GM21619 (cell line): ENCODE measurements around the gene F5.
"Not testable (repeated sequence)": the region's sequence is repeated elsewhere in the genome, so short reads cannot be mapped to it uniquely, and the experiment has no call there.

ENCODE experiments used
- ATAC-seq: cut with Tn5 transposase; IDR thresholded peaks from one replicate; pipeline ENCODE4 v1.9.1; 2021; ENCODE audit not compliant: unreplicated experiment

F5 gene

DNA sequence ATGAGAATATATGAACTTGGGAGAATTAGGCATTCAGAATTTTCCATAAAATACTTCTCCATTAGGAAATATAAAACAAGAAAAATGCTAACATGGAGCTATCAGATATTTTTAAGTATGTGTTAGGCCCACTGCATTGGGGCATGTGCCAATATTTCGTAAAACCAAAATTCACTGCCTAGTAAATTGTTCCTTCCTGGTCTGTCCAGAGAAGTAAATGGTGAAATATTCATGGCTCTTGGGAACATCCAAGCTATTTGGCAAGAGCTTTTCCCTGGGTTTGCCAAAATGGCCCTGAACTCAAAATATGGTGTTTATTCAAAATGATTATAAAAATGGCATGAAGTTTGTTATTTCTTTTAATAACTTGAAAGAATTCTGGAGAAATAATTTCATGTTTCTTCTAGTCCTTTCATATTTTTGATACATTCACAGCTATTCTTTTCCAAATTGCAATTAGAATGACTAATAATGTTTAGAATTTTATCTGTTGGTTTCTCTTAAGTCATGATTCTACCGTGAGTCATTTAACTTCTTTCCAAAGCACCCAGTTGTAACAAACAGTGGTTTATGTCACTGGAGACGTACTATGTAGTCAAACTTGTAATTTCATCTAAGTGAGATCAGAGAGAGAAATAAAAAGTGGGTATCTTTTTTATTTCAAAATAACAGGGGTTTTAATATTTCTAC, 74.8 kb downstream of the F5 start:
- no peak for ATAC-seq

DNA sequence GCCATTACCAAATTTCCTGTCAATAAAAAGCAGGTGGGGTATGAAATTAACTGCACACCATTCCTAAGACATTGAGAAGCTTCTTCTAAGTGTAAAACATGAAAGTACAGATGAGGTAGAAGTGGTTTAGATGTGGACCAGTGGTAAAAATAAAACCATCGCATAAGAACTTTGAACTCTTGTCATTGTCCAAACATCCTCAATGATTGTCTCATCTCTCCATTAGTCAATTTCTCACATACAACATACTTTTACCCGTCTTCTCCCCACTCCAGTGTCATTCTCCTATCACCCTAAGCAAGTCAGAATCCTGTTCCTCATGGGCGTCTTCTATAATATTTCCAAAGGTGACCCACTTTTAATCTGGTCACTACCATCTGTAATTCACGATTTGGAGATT, 76.2 kb downstream of the F5 start:
- no peak for ATAC-seq

DNA sequence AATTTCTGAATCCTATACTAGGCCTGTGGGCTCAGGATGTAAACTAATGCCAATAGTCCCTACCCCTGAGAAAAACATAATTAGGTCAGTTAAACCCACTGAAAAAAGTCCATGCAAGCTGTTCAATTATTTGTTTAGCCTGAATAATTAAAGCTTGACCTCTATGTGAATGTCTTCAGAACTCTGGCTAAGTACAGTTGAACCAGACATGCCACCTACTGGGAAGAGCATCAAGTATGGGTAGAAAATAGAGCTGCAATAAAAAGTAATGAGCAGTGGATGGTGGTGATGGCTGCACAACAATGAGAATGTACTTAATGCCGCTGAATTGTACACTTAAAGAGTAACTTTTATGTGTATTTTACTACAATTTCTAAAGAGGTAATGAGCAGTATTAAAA, 76.9 kb downstream of the F5 start:
- no peak for ATAC-seq

DNA sequence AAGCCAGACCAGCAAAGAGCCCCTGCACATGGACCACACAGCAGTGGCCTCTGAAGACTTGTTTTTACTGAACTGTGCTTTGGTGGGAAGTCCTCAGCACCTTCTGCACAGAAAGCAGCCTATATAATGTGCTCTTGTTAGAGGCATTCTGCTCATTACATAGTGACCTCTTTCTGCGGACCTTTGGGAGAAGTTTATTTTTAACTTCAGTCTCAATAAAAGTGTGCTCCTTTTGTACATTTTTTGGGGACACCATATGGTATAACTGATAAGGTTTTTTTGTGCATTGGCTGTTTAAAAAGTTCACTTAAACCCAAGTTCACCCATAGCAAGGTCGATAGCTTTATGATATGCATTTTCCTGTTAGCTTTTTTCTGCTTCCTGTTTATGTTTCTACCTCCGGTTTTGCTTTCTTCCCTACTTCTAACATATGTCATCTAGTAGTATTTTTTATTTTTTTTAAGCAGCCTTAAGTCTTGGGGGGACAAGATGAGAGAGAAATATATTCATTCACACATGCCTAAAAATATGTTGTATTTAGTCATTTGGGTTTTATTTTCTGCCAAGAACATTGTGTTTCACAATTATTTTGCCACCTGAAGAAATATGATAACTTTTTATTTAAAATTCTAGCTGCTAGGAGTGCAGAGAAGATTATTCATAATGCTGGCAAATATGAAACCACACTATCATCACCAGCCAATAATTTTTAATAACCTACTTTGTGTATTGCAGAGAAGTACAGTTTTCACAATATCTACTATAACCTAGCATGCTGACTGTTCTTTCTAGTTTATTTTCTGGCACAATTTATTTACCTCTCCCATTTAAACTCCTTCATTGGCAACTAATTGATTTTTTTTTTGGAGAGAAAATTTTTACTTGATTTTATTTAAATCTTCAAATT, 77.6 kb downstream of the F5 start:
- no peak for ATAC-seq

DNA sequence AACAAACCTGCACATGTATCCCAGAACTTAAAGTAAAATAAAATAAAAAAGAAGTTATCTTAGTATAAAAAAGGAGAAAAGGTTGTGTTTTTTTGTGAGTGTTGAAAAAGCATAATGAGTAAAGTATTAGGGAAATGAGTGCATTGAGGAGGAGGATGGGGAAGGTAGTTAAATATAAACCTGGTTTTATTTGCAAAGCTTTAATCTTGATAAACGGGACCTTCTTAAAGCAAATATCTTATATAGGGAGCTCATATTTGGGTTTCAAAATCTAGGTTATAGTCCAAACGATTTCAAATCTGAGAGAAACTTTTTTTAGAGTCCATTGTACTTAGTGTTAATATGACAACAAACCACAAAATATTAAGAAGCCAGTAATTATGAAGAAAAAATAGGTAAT, 78.9 kb downstream of the F5 start:
- ATAC-seq, result no peak

DNA sequence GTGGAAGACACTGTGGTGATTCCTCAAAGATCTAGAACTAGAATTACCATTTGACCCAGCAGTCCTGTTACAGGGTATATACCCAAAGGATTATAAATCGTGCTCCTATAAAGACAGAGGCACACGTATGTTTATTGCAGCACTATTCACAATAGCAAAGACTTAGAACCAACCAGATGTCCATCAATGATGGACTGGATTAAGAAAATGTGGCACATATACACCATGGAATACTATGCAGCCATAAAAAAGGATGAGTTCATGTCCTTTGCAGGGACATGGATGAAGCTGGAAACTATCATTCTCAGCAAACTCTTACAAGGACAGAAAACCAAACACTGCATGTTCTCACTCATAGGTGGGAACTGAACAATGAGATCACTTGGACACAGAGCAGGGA, 82.7 kb downstream of the F5 start:
- not testable (repeated sequence) for ATAC-seq

DNA sequence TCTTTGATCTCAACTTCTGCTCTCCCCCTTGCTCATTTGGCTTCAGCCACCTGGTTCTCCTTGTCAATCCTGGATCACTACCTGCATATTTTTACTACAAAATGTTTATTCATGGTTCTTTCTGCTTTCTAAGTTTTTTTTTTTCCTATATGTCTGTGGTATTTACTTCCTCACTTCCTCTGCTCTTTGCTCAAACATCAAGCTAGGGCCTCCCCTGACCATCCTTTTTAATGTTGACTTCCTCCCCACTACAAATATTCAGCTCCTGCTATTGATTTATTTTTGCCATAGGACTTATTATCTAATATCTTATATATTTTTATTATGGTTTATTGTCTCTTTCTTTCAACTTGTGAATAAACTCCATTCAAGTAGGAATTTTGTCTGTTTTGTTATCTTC, 86.5 kb downstream of the F5 start:
- ATAC-seq, result no peak

DNA sequence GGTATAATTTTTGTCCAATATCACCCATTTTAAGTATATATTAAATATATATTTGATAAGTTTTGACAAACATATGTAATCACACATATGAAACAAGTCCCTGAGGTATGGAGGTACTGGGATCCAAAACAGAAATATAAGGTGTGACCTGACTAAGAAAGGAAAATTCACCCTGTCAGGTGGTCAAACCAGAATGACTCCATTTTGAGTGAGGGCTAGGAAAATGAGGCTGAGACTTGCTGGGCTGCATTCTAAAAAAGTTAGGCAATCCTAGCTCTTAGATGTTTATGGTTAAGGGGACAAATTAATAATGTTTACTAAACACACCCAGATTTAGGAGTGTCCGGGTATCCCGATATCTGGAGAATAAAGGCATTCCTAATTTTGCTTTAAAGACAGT, 89.0 kb downstream of the F5 start:
- ATAC-seq, result no peak

DNA sequence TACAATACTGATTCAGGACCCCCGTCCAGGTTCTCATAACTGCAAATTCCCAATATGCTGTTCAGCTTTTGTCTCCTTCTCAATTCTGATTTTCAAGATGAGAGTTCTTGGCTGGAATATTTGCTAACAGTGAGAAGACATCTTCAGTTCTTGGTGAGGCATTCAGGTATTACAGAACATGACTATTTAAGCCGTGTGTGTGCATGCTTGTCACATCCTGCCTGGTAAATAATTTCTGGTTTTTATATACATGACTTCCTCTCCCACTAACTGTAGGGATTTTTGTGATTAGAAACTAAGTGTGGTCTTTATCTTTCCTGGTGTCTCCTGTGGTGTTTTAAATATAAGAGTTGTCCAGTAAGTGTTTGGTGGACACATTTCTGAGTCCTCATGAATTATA, 90.4 kb downstream of the F5 start:
- ATAC-seq, result no peak

DNA sequence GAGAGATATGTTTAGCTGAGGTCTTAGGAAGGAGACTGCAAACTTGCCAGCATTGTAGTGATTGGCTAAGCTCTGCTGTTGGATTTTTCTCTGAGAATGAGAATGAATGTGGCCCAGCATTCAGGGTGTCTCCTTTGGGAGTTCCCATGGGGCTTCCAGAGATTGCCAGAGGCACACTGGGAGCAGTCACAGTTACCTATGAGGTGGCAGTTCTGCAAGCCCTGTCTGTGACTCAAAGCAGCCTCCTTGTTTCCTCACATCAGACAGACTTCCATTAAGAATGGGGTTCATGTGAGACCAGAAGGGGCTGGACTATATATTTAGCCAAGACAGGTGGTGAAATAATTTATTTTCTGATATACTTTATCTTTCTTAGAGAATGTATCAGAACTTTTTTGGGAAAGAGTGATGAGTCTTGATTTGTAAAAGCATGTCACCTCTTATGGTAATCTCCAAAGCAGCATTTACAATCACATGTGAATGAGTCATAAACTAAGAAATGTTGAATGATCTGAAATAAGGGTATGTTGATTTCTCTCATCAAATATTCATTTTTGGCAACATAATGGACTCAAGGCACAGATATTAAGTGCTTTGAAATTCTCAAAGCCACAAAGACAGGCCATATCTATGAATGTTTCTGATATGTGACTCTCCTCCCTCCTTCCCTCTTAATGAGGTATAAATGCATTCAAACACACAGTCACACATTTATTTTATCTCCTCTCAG, 91.1 kb downstream of the F5 start:
- no peak for ATAC-seq

DNA sequence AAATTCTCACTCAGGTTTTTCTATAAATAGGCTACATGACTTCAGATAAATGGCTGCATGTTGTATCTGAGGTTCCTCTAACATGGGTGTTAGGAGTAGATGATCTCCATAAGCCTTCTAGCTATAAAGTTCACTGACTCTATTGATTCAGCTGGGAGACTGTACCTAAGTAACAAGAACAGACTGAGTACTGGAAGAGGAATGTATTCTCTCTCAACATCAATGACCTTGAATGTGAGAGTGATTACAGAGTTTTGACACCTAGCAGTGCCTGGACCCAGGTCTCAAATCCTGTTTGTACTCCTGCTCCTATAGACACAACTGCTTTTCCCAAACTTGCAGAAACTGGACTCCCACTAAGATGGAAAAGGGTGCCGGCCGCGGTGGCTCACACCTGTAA, 91.9 kb downstream of the F5 start:
- no peak for ATAC-seq

DNA sequence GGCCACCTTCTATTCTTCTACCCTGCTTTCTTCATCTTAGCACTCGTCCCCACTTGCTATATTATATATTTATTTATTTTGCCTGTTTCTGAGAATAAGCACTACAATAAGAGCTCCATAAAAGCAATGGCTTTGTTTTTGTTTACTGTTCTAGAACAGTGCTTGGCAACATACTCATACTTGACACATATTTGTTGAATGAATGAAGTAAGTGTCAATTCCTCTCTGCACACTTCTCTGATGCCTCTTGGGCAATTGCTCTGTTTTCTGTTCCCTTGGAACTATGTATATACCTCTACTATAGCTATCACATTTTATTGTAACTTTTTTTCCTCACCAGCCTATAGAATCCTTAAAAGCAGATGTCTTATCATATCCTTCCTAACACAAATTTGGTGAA, 93.0 kb downstream of the F5 start:
- ATAC-seq, result no peak

DNA sequence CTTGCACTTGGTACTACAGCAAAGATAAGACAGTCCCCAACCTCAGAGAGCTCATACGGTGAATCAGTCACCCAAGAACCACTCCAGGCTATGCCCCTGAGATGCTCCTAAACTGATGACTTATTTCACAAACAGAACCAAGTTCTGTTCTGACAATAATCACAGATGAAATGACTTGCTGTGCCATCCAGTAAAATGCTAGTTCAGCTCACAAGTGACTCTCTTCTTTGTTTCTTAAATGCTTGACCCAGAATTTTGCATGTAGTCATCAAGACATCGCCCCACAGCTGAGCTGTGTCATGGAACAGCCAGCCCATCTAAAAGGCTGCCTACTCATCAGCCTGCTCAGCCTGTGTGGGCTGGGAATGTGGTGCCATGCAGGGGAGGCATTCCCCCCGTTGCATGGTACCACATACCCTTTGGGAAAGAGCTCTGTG, 94.4 kb downstream of the F5 start:
- peak; percentile 67 for ATAC-seq

DNA sequence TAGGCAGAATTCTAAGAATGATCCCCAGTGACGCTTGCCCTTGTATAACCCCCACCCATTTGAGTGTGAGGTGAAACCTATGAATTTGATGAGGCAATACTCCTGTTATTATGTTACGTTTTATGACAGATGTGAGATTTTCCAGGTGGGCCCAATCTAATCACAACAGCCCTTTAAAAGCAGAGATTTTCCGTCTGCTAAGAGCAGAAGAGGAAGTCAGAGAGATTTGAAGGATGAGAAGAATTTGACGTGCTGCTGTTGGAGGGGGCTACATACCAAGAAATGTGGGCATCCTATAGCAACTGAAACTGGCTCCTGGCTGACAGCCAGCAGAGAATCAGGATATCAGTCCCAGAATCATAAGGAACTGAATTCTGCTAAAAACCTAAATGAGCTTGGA, 98.1 kb downstream of the F5 start:
- no peak for ATAC-seq

DNA sequence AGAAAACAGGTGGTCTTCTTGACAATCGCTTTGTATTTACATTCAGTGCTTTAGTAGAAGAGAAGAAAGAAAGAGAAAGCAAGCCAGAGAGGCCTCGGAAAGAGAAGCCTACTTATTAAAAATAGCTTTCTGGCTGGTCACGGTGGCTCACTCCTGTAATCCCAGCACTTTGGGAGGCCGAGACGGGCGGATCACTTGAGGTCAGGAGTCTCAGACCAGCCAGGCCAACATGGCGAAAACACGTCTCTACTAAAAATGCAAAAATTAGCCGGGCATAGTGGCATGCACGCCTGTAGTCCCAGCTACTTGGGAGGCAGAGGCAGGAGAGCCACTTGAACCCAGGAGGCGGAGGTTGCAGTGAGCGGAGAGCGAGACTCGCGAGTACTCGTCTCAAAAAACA, 98.7 kb downstream of the F5 start:
- ATAC-seq, result no peak

DNA sequence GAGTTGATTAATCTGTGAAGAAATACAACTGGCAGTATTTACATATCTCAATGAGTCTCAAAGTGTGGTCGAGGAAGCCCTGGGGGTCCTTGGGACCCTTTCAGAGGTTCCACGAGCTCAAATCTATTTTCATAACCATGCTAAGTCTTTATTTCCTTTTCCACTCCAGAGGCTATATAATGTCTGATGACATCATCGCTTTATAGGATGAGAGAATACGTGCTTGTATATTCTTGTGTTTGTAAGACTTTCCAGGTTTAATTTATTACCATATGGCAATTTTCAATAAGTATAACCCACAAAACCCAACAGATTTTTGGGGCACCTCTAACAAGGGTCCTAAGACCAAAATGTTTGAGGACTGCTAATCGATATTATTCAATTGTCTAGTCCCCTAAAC, 99.1 kb downstream of the F5 start:
- ATAC-seq, result no peak

DNA sequence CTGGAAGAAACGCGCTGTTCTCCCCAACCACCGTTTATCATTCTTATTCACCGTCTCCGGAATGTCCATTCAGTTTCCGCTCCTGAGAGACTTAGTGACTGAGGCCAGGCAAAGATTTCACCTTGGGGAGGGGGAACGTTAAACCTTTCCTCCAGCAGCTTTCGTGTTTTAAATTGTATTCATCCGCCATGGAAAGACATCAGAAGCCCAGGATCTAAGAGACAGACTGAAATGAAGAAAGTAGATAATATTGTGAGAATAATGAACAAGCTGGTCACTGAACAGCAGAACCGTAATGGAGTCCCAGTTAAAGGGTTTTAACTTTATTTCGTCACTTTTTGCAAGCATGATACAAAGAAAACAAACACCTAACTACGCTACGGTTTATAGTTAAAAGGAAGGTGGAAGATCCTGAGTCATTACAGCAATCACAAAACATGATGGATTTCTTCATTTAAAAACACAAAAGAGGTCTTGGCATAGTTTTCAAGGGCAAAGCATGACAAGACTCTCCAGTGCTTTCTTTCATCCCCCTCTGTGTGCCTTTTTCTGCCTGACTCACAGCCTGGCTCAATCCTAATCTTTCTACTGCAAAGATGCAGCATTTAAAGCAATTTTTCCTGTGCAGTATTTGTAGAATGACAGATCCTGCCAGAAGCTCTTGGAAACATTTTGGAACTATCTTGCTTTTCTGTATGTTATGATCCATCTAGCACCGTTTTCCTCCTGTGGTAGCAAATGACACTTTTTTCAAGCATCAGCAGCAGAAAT, 99.8 kb downstream of the F5 start:
- no peak for ATAC-seq

DNA sequence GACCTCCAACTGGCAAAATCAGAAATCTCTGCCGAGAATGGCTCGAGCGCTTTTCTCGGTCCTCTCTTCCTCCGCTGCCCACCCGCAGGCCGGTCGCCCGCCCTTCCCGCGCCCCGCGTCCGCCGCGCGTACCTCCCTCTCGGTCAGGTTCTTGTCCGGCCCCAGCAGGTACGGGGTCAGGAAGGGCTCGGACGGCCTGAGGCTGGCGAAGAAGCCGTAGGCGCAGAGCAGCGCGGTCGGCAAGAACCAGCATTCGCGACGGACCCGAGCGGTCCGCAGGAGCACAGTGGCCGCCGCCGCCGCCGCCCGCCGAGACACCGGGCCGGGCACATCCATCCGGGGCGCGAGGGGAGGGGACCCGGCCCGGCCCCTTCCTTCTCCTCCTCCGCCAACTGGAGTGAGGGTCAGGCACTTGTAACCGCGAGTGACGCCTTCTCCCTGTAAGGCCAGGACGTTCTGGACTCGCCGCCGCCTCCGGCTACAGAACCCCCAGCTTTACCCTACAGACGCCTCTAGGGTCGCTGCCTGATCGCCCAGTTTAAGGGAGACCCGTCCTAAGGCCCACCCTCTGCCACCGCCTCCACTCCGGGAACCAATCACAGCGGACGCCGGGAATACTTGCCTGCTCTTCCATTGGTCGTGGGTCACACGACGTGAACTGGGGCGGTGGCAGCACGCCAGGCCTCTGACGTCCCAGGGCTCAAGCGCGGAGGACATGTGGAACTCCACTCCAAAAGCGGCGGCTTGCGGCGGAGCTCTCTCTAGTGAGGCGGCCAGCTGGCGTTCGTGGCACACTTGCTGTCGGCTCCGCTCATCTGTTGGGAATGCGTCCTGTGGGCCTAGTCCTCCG, 100.6 kb downstream of the F5 start, which contains the start of gene SLC19A2:
SLC19A2 (minus strand) TSS at position 514 of the 850 bp plus-strand sequence; CDS start at position 336, 178 bp downstream.
- peak; percentile 96 for ATAC-seq

DNA sequence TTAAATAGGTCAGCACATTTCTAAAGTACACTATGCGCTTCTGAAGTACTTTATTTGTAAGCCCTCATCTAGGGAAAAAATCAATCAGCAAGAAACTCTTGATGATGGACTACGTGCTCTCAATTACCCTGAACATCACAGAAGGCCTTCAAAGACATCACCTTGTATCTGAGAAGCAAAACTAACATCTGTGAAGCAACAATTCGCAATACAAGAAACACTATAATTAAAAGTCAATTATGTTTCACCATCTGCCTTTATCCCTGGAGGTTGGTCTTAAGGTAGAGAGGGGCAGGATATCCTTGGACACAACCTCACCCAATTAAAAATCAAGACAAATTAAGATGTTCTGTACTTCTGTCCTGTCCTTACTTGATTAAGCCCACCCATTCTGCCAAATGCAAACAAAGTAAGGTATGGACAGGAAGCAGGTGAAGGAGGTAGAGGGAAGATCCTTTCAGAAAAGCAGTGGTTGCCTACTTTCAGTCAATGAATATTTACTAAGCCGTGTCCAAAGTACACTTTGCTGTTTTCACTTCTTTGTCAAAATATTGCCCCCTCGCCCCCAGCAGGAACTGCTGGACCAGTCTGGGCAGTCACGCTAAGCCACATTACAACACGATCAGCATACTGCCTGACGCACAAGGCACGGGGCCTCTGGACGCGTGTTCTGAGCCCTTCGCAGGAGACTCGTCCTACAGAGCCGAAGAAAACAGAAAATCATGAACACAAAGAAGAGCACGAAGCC, 101.4 kb downstream of the F5 start:
- peak; percentile 18 for ATAC-seq
